HUDEP-2 (cell line): Measurements from ENCODE around the gene SNPH.
A peak's percentile ranks its signal among the peaks of the same experiment; 100 is the strongest.

Experiments used
- DNase-seq, 76 experiments: peaks; one replicate each; lab custom pipeline; 2025; ENCODE audit not compliant: unreplicated experiment in 76 of 76; lab: John Stamatoyannopoulos, UW

SNPH gene

GRCh38 chr20:1264727-1265126, 1.4 kb upstream of the SNPH start:
- DNase-seq: no peak

GRCh38 chr20:1265226-1265915, 723 bp upstream of the SNPH start:
- no peak for DNase-seq

GRCh38 chr20:1265916-1266166, 253 bp upstream of the SNPH start:
- DNase-seq: peak in 6 of 76 experiments; percentile 3 to 56 (median 20)

- DNase-seq: no peak
Observed at GRCh38 chr20:1267161-1267560, 1.1 kb downstream of the SNPH start.

- no peak for DNase-seq
Observed at GRCh38 chr20:1267809-1268374, 1.8 kb downstream of the SNPH start.

- DNase-seq: no peak
Observed at GRCh38 chr20:1269235-1269634, 3.1 kb downstream of the SNPH start.

- no peak for DNase-seq
Observed at GRCh38 chr20:1269850-1270249, 3.8 kb downstream of the SNPH start.

- DNase-seq: no peak
Observed at GRCh38 chr20:1272368-1273100, 6.4 kb downstream of the SNPH start.

GRCh38 chr20:1273366-1273765, 7.3 kb downstream of the SNPH start:
- no peak for DNase-seq

GRCh38 chr20:1274485-1275311, 8.6 kb downstream of the SNPH start:
- no peak for DNase-seq

GRCh38 chr20:1275919-1276318, 9.8 kb downstream of the SNPH start:
- DNase-seq: no peak

GRCh38 chr20:1277529-1278322, 11.6 kb downstream of the SNPH start:
- DNase-seq: no peak

- DNase-seq: no peak
Observed at GRCh38 chr20:1278993-1279392, 12.9 kb downstream of the SNPH start.

- no peak for DNase-seq
Observed at GRCh38 chr20:1280195-1281102, 14.4 kb downstream of the SNPH start.

- DNase-seq: no peak
Observed at GRCh38 chr20:1281279-1282057, 15.4 kb downstream of the SNPH start.

- no peak for DNase-seq
Observed at GRCh38 chr20:1282966-1283365, 16.9 kb downstream of the SNPH start.

GRCh38 chr20:1283522-1284510, 17.7 kb downstream of the SNPH start:
- no peak for DNase-seq
